Measurements from ENCODE around the gene FAM216A.
"Not testable (repeated sequence)": the region's sequence is repeated elsewhere in the genome, so short reads cannot be mapped to it uniquely, and the experiment has no call there.

The FAM216A gene

DNA sequence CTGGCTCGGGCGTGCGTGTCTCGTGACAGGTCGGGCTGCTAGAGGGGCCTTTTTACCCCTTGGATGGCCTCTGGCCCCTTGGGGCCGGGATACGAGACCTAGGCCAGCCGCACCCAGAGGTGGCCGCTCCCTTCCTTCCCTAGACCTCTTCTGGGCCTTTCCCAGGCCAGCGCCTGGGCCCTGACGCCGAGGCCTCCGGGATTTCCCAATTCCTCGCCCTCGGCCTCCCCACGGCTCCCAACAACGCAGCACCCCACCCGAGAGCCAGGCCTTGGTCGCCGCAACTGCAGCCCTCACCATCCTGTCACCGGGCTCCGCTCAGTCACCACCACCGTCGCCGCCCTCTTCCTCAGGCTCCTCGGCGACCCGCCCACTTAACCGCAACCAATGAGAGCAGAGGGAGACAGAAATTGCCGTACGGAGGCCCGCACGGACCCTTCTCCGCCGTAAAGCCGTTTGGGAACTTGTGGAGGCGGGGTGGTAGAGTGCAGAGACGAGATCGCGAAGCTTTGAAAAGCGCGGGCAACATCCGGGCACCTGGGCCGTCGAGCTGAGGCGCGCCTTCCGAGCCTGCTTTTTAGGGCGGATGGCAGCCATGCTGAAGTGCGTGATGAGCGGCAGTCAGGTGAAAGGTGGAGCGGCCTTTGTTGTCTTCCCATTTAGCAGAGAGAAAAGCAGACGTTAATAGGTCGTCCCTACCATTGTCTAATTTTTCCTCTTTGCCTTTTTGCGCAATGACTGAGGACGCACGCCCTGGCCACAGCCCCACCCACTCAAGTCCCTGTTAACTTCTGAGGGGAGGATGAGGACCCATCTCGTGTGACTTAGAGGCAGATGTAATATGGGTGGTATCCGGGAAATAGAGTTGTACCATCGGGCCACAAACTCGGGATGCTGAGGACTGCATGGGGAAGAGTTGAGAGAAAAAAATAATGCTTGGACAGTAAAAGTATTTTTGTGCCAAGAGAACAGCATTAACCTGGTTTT is 33.4 kb downstream of the FAM216A start, which contains the start of the genes RAD9B and VPS29:
Gene RAD9B (plus strand): TSS at position 580 of the 987 bp plus-strand sequence. CDS start 7 bp downstream, at position 587.
Gene VPS29 (minus strand): TSS at position 360 of the 987 bp plus-strand sequence. CDS start 60 bp downstream, at position 300.
- DNase-seq, result peak; percentile 99

DNA sequence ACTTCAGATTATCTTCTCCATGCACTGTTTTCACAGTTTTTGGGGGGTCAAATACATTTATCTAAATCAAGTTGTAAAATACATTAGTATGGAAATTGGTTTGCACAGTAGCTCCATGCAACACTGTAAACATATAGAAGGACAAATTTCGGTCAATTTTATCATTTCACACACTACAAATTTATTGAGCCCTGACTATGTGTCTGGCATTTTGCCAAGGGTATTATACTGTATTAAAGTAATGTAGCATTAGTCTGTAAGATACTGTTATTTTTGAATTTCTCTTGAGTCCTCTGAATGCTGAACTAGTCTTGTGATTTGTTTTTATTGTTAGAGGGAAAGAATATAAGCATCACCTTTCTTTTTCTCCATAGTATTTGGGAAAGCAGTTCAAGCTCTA is 34.8 kb downstream of the FAM216A start:
- DNase-seq, result no peak

DNA sequence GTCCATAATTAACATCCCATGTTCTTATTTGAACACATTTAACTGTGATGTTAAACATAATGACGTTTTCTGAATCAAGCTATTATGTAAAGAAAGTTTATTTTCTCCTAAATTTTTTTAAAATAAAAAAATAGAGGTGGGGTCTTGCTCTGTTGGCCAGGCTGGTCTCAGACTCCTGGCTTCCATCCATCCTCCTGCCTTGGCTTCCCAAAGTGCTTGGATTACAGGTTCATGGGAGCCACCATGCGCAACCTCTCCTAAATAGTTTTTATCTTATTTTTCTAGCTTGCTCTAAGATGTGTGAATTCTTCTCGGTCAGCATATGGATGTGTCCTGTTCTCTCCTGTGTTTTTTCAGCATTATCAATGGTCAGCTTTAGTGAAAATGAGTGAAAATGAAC is 36.7 kb downstream of the FAM216A start:
- no peak for DNase-seq

DNA sequence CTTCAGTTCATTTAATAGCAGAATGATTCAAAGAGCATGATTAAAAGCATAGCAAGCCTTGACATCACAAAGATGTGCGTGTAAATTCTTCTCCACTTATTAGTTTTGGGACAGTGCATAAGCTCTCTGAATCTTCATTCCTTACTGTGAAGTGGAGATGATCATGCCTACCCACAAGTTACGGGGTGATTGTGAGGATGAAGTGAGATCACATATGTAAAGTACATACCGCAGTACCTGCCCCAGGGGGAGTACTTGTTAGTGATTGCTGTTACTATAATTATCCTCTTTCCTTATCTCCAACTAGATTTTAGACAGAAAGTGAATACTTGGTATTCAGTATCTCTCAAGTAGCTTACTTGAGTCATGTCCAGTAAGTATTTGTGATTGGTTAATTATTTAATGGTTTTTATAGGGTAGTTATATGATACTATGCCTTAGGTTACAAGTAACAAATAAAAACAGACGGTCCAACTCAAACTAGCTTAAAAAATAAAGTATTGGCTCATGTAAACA is 39.5 kb downstream of the FAM216A start:
- DNase-seq, result no peak

DNA sequence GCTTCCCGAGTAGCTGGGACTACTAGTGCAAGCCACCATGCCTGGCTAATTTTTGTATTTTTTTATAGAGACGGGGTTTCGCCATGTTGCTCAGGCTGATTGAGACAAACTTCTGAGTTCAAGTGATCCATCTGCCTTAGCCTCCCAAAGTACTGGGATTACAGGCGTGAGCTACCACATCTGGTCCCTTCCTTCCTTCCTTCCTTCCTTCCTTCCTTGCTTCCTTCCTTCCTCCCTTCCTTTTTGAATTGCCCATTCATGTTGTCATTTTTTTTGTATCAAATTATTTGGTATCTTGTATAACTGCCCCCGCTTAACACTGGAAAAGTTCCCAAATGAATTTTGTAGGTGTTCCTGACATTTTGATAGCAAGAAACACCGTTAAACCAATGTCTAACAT is 45.2 kb downstream of the FAM216A start:
- no peak for DNase-seq

DNA sequence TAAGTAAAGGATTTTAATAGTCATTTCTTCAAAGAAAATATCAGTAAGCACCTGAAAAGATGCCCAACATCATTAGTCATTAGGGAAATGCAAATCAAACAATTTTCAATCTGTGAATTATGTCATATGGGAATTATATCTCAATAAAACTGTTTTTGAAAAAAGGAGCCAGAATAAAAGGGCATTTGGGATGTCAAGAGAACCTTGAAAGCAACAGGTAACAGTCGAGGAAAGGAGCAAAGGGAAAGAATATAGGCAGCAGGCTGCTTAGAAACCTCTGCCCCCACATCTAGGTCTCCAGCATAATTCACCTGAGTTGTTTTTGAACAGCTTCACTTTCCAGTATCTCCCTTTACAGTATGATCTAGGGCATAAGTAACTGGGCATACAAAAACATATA is 45.7 kb downstream of the FAM216A start:
- no peak for DNase-seq

DNA sequence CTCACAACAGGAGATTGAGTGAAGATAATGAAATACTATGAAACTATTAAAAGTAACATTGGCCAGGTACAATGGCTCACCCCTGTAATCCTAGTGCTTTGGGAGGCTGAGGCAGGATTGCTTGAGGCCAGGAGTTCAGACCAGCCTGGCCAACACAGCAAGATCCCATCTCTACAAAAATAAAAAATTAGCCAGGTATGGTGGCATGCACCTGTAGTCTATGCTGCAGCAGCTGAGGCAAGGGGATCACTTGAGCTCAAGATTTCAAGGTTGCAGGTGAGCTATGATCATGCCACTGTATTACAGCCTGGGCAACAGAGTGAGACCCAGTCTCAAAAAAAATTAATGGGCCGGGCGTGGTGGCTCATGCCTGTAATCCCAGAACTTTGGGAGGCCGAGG is 48.4 kb downstream of the FAM216A start:
- DNase-seq, result no peak

DNA sequence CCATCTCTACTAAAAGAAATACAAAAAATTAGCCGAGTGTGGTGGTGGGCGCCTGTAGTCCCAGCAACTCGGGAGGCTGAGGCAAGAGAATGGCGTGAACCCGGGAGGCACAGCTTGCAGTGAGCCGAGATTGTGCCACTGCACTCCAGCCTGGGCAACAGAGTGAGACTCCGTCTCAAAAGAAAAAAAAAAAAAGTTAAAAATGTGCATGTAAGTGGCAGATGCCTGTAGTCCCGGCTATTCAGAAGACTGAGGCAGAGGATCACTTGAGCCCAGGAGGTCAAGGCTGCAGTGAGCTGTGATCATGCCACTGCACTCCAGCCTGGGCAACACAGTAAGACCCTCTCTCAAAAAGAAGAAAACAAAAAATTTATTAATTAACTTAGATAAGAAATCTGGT is 49.4 kb downstream of the FAM216A start:
- not testable (repeated sequence) for DNase-seq

DNA sequence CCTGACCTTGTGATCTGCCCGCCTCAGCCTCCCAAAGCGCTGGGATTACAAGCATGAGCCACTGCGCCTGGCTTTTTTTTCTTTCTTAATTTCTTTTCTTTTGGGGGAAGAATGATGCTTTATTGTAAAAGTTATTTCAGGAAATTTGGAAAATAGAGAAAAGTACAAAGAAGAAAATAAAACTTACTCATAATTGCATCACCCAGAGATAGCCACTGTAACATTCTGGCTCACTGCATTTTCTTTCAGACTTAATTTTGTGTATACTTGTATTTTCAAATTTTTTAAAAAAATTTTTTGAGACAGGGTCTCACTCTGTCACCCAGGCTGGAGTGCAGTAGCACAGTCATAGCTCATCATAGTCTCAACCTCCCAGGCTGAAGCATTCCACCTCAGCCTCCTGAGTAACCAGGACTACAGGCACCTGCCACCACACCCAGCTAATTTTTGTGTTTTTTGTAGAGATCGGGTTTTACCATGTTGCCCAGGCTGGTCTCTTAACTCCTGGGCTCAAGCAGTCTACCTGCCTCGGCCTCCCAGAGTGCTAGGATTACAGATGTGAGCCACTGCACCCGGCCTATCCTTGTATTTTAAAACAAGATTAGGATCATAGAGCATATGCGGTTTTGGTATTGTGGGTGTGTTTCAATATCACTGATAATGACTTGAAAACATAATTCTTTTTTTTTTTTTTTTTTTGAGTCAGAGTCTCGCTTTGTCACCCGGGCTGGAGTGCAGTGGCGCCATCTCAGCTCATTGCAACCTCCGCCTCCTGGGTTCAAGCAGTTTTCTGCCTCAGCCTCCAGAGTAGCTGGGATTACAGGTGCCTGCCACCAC is 52.4 kb downstream of the FAM216A start:
- not testable (repeated sequence) for DNase-seq

DNA sequence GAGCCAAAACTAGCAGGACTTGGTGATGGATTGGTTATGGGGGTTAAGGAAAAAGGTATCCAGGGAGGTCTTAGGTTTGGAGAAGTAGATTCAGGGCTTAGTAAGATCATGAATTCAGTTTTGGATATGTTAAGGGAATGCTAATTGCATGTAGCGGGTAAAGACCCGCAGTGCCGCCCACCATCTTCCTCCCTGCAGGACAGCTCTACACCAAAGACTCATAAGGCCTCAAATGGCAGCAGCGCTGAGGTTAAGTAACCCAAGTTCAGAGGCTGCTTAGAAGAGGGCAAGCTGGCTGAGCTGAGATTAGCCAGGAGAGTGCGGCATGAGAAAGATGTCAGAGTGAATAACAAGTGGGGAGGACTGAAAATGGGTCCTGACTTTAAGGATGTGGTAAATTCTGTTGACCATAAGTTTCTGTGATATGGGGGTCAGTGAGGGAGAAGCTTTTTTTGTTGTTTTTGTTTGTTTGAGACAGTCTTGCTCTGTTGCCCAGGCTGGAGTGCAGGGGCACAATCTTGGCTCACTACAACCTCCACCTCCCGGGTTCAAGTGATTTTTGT is 59.7 kb downstream of the FAM216A start:
- no peak for DNase-seq

DNA sequence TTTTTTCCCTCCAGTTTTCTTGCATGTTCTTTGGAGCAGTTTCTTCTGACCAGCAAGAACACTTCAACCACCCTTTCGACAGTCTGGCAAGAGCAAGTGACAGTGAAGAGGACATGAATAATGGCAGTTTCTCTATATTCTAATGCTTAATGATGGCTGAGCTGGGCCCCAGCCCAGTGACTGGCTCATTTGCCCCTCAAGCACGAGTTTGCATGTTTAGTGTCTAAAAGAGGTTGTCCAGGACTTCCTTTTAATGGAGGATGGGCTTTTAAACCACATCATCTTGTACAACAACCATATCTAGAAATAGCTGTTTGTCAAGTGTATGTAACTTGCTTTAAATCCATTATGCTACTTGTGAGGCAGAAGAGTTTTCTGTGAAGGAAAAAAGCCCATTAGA is 61.9 kb downstream of the FAM216A start:
- DNase-seq, result no peak

DNA sequence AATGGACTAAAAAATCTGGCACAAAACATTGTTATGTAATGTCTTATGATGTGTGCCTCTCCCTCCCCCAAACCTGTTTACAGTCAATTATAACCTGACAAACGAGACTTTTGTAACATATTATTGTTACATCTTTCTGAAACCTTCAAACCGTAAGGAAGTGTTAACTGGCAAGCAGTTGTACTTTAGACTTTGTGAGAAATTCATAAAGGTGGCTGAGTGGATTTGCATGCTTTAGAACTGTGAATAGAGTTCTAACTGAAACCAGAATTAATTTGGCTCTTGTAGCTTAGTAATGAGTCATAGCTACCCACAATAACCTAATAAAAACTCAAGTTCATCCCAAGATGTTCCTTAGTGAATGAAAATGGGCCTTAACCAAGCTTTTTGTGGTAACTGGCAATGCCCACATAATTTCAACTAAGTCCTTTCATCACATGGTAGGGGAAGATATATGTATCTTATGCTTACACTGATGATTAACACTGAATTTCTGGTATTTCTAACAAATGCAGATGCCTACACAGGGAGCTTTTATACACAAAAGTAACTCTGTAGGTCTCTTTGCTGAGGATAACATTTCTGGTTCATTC is 63.2 kb downstream of the FAM216A start:
- no peak for DNase-seq

DNA sequence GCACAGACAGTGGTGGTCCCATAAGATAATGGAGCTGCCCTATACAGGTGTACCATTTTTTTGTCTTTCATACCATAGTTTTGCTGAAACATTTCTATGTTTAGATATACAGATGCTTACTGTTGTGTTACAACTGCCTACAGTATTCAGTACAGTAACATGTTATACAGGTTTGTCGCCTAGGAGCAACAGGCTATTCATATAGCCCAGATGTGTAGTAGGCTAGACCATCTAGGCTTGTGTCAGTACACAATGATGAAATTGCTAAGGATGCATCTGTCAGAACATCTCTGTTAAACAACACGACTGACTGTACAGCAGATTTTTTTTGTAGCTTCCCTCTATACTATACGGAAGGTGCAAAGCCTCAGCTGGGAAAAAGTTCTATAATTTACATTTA is 64.0 kb downstream of the FAM216A start:
- no peak for DNase-seq

DNA sequence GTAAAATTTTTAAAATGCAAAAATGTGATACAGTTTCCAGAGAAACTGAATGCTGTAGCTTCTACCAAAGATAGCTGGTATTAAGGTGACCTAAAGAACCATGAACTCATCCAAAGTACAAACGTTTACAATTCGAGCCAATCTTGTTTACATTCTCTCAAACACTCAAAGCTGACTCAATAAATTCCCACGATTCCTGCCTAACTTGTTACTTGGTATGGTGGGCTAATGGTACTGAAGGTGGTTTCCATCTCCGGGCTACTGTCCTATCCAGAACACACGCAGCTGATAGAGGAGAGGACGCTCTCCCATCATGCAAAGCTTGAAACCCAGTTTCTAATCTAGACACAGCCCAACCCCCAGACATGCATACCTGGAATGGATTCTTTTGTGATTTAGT is 65.0 kb downstream of the FAM216A start:
- no peak for DNase-seq

DNA sequence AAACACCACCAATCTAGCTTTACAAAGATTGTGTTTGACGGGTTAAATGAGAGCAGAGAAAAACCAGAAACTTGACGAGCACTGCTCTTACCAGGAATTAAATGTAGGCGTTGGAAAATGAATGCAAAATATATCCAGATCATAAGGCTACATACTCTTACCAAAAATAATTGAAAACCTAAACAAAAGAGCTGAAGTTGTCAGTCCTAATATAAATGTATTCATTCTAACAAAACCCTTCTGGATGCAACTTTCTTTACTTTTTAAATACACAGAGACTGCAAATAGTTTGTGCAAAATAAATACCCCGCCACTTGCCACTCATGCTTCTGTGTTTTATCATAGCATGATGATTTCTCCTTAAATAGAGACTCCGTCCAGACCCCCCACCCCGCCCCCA is 66.2 kb downstream of the FAM216A start:
- no peak for DNase-seq

DNA sequence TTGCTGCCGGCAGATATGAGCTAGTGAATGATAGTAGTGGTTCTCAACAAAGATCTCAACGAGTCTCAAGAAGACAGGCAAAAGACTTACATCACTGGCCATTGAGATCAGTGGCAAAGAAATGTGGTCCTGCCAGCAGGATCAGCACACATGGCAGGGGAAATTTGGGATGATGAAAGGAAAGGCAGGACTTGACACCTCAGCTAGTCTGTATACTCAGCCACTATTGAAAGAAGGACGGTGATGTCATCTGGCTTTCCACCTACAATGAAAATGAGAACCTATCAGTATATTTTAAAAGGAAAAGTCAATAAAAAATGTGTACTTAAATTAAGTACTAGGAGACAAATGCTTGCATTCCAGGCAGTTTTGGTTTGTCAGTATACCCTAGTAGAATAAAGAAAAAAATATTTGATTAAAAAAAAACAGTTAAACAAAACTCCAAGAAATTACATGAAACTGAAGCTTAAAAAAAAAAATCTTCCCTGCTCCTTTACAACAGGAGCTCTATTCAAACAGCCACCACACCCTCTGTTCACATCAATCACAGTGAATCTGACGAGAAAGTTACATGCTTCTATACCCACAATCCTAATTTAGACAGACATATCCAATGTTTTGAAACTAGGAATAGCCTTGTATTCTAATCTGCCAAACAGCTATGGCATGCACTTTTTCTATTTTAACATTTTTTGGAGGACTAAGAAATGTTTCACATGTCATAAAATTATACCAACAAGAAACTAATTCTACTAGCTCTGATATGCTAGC is 68.4 kb downstream of the FAM216A start:
- DNase-seq, result no peak

DNA sequence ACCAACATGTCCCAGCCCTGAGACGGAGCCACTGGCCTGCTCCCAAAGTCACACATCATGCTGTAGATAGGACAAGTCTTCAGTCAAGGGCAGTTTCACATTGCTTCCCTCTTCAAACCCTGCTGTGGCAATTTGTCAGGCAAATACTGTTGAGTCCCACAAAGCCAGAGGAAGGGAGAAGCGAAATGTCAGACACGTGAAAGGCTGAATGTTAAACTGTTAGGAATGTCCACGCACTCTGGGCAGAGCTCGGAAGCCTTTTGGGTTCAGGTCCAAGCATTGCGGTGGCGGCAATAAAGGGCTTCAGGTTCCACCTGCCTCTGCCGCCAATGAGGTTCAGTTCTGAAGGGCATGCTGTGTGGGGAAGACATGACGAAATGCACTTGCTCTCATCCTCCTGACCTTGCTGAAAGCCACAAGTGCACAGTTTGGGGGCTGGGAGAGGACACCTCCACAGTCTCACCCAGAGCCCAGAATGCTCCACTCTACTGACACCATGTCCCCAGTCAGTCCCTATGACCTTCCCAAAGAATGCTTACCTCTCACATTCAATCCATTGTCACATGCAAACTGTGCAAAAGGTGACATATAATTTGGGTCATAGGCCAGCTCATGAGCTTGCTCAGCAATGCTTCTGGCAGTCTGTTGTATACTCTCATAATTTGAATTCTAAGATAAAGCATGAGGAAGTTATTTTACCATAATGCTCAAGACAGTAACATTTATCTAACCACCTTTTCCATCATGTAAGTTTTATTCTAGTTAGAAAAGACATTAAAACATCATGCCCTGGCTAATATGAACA is 69.2 kb downstream of the FAM216A start:
- DNase-seq, result no peak

DNA sequence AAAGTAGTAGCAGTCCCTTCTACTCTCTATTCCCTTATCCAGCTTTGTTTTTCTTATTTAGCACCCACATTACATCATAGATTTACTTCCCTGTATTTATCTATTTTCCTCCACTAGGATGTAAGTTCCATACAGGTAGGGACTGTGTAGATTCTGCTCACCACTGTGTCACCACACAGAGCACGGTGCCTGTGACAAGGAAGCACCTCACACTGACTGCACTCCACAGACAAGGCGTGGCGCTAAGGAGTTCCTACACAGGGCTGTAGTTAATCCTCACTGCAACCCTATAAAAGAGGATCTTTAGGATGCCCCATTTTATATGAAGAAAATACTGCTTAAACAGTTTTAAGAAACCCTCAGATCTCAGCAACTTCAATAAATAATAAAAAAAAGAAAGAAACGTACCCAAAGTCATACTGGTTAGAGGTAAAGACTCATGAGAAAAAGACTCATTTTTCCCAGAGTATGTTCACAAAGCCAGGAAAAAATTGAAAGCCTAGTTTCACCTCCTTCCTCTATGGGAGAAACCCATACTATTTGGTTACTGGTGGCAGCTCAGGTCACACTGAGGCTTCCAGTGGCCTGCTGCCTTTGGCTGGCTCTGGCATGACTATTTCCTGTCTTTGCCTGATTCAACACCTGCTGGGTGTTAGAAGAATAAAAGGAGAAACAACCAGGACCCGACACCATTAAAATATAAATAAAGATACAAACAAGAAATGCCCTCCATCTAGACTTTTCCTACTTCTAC is 70.4 kb downstream of the FAM216A start:
- no peak for DNase-seq

All from CD4-positive, alpha-beta T cell treated with Interleukin-1 beta for 1 hour (primary cell).